ENCODE data around the gene TFF2. TPM values are rescaled to one million over a fixed set of nuclear protein-coding genes. Genes with fewer than 3 reads are reported as not detected.

TFF2 gene
- total and polyA plus RNA-seq, 2 experiments from 2014 or later, result not detected

DNA sequence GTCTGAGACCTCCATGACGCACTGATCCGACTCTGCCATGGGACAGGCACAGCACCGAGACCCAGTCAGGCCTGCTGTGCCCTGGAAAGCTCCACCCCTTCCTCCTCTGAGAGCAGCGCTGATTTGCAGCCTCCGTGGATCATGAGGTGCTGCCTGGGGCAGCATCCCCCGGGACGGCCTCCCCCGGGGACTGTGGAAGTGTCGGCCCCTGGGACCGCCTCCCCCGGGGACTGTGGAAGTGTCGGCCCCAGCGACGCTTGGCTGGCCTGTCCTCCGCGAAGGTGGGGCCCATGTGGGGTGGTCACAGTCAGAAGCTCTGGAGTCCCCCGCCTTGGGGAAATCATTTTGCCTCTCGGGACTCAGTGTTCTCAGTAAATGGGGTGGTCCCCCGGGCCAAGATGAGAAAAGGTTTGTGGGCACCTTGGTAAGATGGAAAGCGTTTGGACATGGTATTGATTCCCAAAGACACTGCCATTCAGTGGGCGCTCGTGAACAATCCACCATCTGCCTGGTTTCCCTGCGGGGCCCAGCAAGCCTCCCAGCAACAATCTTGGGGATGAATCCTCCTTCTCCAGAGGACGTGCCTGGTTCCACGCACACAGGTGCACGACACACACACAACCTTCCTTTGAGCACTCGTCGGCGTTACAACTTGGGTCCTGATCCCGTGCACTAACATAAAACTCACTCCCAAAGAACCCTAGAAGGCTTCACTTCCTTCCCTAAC is 3.0 kb downstream of the TFF2 start:
- Histone ChIP-seq H3K9me3 (ENCODE audit: low read depth) (no peaks in the 10 kb centered on the region), H3K4me1 (ENCODE audit: low read depth) (no peaks in the 10 kb centered on the region), H3K36me3 (no peaks in the 10 kb centered on the region), H3K27ac (no peak overlapping the region), H3K4me3 (no peak overlapping the region), H3K27me3 (no peaks in the 10 kb centered on the region)
- TF ChIP-seq, protein P1, sequence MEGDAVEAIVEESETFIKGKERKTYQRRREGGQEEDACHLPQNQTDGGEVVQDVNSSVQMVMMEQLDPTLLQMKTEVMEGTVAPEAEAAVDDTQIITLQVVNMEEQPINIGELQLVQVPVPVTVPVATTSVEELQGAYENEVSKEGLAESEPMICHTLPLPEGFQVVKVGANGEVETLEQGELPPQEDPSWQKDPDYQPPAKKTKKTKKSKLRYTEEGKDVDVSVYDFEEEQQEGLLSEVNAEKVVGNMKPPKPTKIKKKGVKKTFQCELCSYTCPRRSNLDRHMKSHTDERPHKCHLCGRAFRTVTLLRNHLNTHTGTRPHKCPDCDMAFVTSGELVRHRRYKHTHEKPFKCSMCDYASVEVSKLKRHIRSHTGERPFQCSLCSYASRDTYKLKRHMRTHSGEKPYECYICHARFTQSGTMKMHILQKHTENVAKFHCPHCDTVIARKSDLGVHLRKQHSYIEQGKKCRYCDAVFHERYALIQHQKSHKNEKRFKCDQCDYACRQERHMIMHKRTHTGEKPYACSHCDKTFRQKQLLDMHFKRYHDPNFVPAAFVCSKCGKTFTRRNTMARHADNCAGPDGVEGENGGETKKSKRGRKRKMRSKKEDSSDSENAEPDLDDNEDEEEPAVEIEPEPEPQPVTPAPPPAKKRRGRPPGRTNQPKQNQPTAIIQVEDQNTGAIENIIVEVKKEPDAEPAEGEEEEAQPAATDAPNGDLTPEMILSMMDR (IDR thresholded peaks at IDR 0.05; ENCODE audit: low read depth, low read length), result no peak
- DNase-seq (ENCODE audit: low read depth in 1 of 2, low spot score in 1 of 2), result no peak

DNA sequence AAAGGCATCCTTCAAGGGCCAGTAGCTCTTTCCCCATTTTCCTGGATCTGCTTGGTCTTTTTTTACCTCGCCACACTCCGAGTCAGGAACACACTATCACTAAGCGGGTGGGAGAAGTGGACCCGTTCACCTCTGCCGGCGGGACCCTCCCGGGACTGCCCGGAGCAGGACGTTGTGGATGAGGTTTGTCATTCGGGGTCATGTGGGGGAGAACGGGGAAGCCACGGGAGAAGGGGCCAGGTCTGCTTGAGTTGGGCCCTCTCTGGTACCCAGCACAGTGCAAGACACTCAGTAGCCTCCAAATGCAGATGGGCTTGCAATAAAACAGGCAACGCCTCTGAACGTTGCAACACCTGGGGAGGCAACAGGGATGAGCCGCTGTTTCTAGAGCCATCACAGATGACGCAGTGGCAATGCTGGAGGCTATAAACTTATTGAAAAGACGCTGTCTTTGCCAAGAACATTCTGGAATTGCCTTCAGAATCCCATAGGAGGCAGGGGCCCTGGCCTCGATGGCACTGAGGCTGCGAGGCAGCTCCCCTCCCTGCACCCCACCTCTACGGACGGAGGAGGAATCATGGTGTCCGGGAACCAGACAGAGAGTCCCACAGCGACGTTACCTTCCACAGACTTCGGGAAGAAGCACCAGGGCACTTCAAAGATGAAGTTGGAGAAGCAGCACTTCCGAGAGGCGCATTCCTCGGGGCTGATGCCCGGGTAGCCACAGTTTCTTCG is 3.8 kb downstream of the TFF2 start:
- TF ChIP-seq, protein P1 (IDR thresholded peaks at IDR 0.05; ENCODE audit: low read depth, low read length), result no peak
- H3K9me3 ChIP-seq (ENCODE audit: low read depth), result no peaks in the 10 kb centered on the region
- H3K27me3 ChIP-seq, result no peaks in the 10 kb centered on the region
- H3K27ac ChIP-seq, result no peak overlapping the region
- no peak overlapping the region for H3K4me3 ChIP-seq
- no peak for DNase-seq (ENCODE audit: low read depth in 1 of 2, low spot score in 1 of 2)
- H3K4me1 ChIP-seq (ENCODE audit: low read depth), result no peaks in the 10 kb centered on the region
- H3K36me3 ChIP-seq, result no peaks in the 10 kb centered on the region

DNA sequence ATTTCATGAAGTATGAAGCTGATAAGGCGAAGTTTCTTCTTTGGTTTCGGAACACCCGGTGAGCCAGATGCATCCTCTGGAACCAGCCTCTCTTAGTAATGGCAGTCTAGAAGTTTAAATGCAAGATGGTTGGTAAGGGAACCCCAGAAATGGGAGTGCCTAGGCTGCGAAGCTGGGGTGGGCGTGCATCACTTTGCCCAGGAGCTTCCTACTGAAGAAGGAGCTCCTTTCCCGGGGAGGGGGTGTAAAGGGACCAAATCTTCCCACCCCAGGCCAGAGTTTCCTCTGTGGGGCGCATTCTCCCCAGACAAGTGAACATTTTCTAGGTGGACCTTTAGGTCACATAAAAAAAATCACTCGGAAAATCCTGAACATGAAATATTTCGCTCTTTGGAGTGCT is 4.4 kb downstream of the TFF2 start:
- no peak for DNase-seq (ENCODE audit: low read depth in 1 of 2, low spot score in 1 of 2)
- no peak overlapping the region for H3K4me3 ChIP-seq
- H3K27me3 ChIP-seq, result no peaks in the 10 kb centered on the region
- H3K9me3 ChIP-seq (ENCODE audit: low read depth), result no peaks in the 10 kb centered on the region
- TF ChIP-seq, protein P1 (IDR thresholded peaks at IDR 0.05; ENCODE audit: low read depth, low read length), result no peak
- H3K36me3 ChIP-seq, result no peaks in the 10 kb centered on the region
- H3K4me1 ChIP-seq (ENCODE audit: low read depth), result no peaks in the 10 kb centered on the region
- no peak overlapping the region for H3K27ac ChIP-seq

DNA sequence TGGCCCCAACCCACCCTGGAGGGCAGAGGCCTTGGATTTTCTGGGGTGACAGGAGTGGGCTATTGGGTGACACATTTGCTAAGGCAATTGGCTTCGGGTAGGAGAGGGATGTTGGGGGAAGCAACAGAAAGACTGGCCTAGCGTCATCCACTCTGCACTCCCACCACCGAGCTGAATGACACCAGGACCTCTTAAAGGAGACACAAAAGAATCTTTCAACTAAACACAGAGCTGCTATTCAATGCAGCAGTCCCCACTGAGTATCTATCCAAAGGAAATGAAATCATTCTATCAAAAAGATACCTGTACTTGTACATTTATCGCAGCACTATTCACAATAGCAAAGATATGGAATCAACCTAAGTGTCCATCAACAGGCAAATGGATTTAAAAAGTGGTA is 6.2 kb downstream of the TFF2 start:
- no peak overlapping the region for H3K27ac ChIP-seq
- no peaks in the 10 kb centered on the region for H3K9me3 ChIP-seq (ENCODE audit: low read depth)

DNA sequence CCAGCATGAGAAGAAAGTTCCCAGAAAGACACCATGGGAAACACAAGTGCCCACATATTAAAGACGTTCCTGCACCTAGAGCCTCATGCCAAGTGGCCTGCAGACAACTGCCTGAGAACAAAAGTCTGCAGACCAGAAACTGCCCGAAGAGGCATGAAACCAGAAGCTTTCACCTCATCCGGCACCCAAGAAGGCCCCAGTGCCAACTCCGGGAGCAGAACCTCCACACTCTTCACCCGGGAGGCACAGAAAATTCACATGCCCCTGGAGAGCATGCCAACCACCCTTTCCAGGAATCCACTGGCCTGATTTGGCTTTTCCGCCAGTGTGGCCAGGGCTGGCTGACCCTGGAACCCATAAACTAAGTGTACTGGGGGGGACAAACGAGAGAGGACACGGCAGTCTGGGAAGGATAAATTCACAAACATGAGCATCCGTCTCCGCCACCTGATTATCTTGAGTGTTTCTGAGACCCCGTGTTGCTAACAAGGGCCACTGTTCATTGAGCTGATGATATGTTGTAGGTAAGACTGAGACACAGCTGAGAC is 6.8 kb downstream of the TFF2 start:
- Histone ChIP-seq H3K4me3 (no peak overlapping the region), H3K36me3 (no peaks in the 10 kb centered on the region), H3K27me3 (no peaks in the 10 kb centered on the region), H3K4me1 (ENCODE audit: low read depth) (no peaks in the 10 kb centered on the region), H3K9me3 (ENCODE audit: low read depth) (no peaks in the 10 kb centered on the region), H3K27ac (no peak overlapping the region)
- DNase-seq (ENCODE audit: low read depth in 1 of 2, low spot score in 1 of 2), result no peak
- TF ChIP-seq, protein P1 (IDR thresholded peaks at IDR 0.05; ENCODE audit: low read depth, low read length), result no peak

More for the DNA sequence above, 6.2 kb downstream of the TFF2 start:
- no peaks in the 10 kb centered on the region for H3K27me3 ChIP-seq
- no peaks in the 10 kb centered on the region for H3K36me3 ChIP-seq
- no peaks in the 10 kb centered on the region for H3K4me1 ChIP-seq (ENCODE audit: low read depth)
- H3K4me3 ChIP-seq, result no peak overlapping the region
- no peak for DNase-seq (ENCODE audit: low read depth in 1 of 2, low spot score in 1 of 2)
- TF ChIP-seq, protein P1 (IDR thresholded peaks at IDR 0.05; ENCODE audit: low read depth, low read length), result no peak
